Measurements from ENCODE around the gene FGD3.

Gene FGD3

DNA sequence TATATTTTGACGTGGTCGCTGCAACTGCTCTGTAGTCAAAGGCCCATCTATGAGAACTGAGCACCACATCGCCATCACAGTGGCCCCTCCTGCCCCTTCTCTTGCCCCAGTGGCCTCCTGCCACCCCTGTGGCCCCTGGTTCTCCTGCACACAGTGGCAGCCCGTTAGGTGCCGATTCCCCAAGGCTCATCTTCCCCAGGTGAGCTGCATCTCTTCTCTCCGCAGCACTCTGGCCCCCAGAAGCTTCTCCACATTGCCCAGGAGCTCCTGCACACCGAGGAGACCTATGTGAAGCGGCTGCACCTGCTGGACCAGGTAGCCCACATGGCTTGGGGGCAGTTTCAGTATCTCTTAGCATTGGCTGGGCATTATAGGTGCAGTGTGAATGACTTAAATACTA, 55.4 kb downstream of the FGD3 start:
- TF ChIP-seq, protein P1, sequence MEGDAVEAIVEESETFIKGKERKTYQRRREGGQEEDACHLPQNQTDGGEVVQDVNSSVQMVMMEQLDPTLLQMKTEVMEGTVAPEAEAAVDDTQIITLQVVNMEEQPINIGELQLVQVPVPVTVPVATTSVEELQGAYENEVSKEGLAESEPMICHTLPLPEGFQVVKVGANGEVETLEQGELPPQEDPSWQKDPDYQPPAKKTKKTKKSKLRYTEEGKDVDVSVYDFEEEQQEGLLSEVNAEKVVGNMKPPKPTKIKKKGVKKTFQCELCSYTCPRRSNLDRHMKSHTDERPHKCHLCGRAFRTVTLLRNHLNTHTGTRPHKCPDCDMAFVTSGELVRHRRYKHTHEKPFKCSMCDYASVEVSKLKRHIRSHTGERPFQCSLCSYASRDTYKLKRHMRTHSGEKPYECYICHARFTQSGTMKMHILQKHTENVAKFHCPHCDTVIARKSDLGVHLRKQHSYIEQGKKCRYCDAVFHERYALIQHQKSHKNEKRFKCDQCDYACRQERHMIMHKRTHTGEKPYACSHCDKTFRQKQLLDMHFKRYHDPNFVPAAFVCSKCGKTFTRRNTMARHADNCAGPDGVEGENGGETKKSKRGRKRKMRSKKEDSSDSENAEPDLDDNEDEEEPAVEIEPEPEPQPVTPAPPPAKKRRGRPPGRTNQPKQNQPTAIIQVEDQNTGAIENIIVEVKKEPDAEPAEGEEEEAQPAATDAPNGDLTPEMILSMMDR (conservative IDR thresholded peaks at IDR 0.05; ENCODE audit: low read depth, low read length): no peak
- no peak for DNase-seq (ENCODE audit: low read depth)
- H3K4me3 ChIP-seq (ENCODE audit: low read length): no peak overlapping the region

DNA sequence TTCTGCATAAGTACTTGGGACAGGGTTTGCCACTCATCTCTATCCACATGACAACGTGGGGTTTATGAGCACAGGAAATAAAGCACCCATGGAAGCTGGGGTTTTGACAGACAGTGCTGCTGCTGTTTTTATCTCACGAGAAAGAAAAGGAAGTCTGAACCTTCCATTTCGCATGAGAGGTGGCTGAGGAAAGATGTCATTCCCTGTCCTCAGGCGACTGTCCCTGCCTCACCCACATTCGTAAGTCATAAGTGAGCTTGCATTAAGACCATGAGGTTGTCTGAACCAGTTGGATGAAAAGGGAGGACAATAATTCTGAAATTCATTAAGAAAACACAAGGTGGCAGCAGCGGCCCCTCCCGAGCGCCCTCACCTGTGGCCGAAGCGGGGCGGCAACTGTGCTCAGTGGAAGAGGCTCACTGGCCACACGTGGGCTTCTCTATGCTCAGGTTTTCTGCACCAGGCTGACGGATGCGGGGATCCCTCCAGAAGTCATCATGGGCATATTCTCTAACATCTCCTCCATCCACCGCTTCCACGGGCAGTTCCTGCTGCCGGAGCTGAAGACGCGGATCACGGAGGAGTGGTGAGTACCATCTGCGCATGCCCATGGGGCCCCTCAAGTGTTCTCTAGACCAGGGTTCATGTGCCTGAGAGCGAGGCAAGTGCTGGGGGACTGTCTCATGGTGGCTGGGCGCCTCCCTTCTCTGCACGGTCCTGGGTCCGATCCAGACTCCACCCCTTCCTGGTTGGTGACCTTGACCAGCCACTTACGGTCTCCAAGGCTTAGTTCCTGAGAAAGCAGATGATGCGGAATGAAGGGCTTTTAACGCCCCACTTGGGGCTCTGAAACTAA, 56.5 kb downstream of the FGD3 start:
- DNase-seq (ENCODE audit: low read depth): no peak
- TF ChIP-seq, protein P1 (conservative IDR thresholded peaks at IDR 0.05; ENCODE audit: low read depth, low read length): peak; percentile 68
- peak overlapping the region; percentile 21 for H3K4me3 ChIP-seq (ENCODE audit: low read length)

GRCh38 chr9:93004561-93004960, 57.2 kb downstream of the FGD3 start:
- no peak for DNase-seq (ENCODE audit: low read depth)
- TF ChIP-seq, protein P1 (conservative IDR thresholded peaks at IDR 0.05; ENCODE audit: low read depth, low read length): no peak
- H3K4me3 ChIP-seq (ENCODE audit: low read length): no peak overlapping the region

DNA sequence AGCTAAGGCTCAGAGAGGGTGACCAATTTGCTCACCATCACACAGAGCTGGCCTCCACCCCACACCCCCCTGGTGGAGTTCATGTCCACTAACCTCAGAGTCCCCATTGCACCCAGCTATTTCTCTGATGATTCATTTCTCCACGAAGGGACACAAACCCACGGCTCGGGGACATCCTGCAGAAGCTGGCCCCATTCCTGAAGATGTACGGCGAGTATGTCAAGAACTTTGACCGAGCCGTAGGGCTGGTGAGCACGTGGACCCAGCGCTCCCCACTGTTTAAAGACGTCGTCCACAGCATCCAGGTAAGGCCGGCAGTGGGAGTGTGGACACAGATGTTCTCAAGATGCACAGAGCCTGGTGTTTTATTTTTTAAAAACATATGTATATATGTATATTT, 58.6 kb downstream of the FGD3 start:
- H3K4me3 ChIP-seq (ENCODE audit: low read length): no peak overlapping the region
- TF ChIP-seq, protein P1 (conservative IDR thresholded peaks at IDR 0.05; ENCODE audit: low read depth, low read length): no peak
- no peak for DNase-seq (ENCODE audit: low read depth)

- TF ChIP-seq, protein P1 (conservative IDR thresholded peaks at IDR 0.05; ENCODE audit: low read depth, low read length): no peak
- no peak overlapping the region for H3K4me3 ChIP-seq (ENCODE audit: low read length)
- DNase-seq (ENCODE audit: low read depth): no peak
Observed at GRCh38 chr9:93007529-93008058, 60.3 kb downstream of the FGD3 start.

DNA sequence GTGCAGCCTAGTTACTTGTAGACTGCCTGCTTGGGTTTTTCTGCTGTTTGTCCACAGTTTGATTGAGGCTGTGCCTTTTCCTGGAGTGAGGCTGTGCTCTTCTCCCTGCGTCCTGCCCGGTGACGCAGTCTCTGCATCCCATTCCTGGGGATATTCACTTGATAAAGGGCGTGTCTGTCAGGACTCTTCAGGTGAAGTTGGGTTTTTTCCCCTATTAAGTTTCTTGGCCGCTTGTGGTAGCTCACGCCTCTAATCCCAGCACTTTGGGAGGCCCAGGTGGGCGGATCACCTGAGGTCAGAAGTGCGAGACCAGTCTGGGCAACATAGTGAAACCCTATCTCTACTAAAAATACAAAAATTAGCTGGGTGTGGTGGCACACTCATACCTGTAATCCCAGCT, 61.1 kb downstream of the FGD3 start:
- no peak for DNase-seq (ENCODE audit: low read depth)

More for the DNA sequence above, 61.1 kb downstream of the FGD3 start:
- no peak overlapping the region for H3K4me3 ChIP-seq (ENCODE audit: low read length)
- TF ChIP-seq, protein P1 (conservative IDR thresholded peaks at IDR 0.05; ENCODE audit: low read depth, low read length): no peak

All from retinal pigment epithelial cell (primary cell).